HepG2 (cell line): Measurements from ENCODE around the gene SLC4A11. TPM values are rescaled to one million over a fixed set of nuclear protein-coding genes. Genes with fewer than 3 reads are reported as not detected.
A peak's percentile ranks its signal among the peaks of the same experiment; 100 is the strongest.

Experiments used
- CHCHD3 ChIP-seq: sonication (generic); formaldehyde crosslinking; IDR thresholded peaks from 2 replicates; pipeline ENCODE4 v1.8.0; 2022; ENCODE audit warnings: mild to moderate bottlenecking, missing genetic modification reagents, moderate library complexity
- FOXO1 ChIP-seq: sonication (generic); formaldehyde crosslinking; IDR thresholded peaks from 2 replicates; pipeline ENCODE4 v1.4.0; 2020; ENCODE audit warnings: missing genetic modification reagents
- HOXA3 ChIP-seq: sonication (generic); formaldehyde crosslinking; IDR thresholded peaks from 2 replicates; pipeline ENCODE4 v1.5.0; 2020; ENCODE audit warnings: missing genetic modification reagents
- NFKBIZ ChIP-seq: IDR thresholded peaks from 2 replicates; pipeline ENCODE4 v1.6.1; 2018; ENCODE audit warnings: missing genetic modification reagents, missing compliant biosample characterization
- PAF1 ChIP-seq: IDR thresholded peaks from 2 replicates; pipeline ENCODE4 v1.6.1; 2016; ENCODE audit warnings: missing genetic modification reagents, missing compliant biosample characterization
- PITX1 ChIP-seq: sonication (generic); formaldehyde crosslinking; IDR thresholded peaks from 2 replicates; pipeline ENCODE4 v1.5.1; 2020; ENCODE audit warnings: mild to moderate bottlenecking, missing genetic modification reagents
- PRPF4 ChIP-seq: fragments of 200-400 bp; formaldehyde crosslinking; IDR thresholded peaks from 2 replicates; pipeline ENCODE4 v1.6.1; 2016; ENCODE audit warnings: low read length, low read depth; ENCODE audit not compliant: poor library complexity, severe bottlenecking
- RAD51 ChIP-seq: fragments of 450-650 bp; IDR thresholded peaks from 2 replicates; pipeline ENCODE4 v1.6.1; 2016; ENCODE audit warnings: borderline replicate concordance
- SNAI1 ChIP-seq: sonication (generic); formaldehyde crosslinking; IDR thresholded peaks from 2 replicates; pipeline ENCODE4 v1.5.0; 2020; ENCODE audit warnings: mild to moderate bottlenecking, missing genetic modification reagents, borderline replicate concordance
- SP140L ChIP-seq: sonication (generic); formaldehyde crosslinking; IDR thresholded peaks from 2 replicates; pipeline ENCODE4 v1.4.0; 2020; ENCODE audit warnings: missing genetic modification reagents, borderline replicate concordance
- YY1 ChIP-seq: IDR thresholded peaks from 2 replicates; pipeline ENCODE4 v1.6.1; 2011; ENCODE audit warnings: low read length, low read depth, moderate library complexity, mild to moderate bottlenecking; ENCODE audit not compliant: insufficient read depth, insufficient replicate concordance
- ZBTB38 ChIP-seq: sonication (generic); formaldehyde crosslinking; IDR thresholded peaks from 2 replicates; pipeline ENCODE4 v1.5.1; 2020; ENCODE audit warnings: mild to moderate bottlenecking, missing genetic modification reagents
- ZNF160 ChIP-seq: sonication (generic); formaldehyde crosslinking; IDR thresholded peaks from 2 replicates; pipeline ENCODE4 v1.8.0; 2022; ENCODE audit warnings: mild to moderate bottlenecking, inconsistent platforms, missing genetic modification reagents
- ZNF746 ChIP-seq: sonication (generic); formaldehyde crosslinking; IDR thresholded peaks from 2 replicates; pipeline ENCODE4 v1.8.0; 2022; ENCODE audit warnings: mild to moderate bottlenecking, missing genetic modification reagents
- ZNF766 ChIP-seq: sonication (generic); formaldehyde crosslinking; IDR thresholded peaks from 2 replicates; pipeline ENCODE4 v1.5.0; 2020; ENCODE audit warnings: missing genetic modification reagents, borderline replicate concordance
- ZNF772 ChIP-seq: sonication (generic); formaldehyde crosslinking; IDR thresholded peaks from 2 replicates; pipeline ENCODE4 v1.5.0; 2020; ENCODE audit warnings: mild to moderate bottlenecking, missing genetic modification reagents
- ZSCAN30 ChIP-seq: sonication (generic); formaldehyde crosslinking; IDR thresholded peaks from 2 replicates; pipeline ENCODE4 v1.5.0; 2020; ENCODE audit warnings: mild to moderate bottlenecking, missing genetic modification reagents
- ZSCAN9 ChIP-seq: IDR thresholded peaks from 2 replicates; pipeline ENCODE4 v1.6.1; 2016; ENCODE audit warnings: borderline replicate concordance
- polyA plus RNA-seq, 8 experiments: library from polyadenylated mRNA; depleted of rRNA in 3 of 8; stranded (reverse) in 7 of 8; unstranded in 1 of 8; fragments of >200 nt; fragmentation: Illumina TruSeq in 4 of 8; extraction: Trizol in 4 of 8; gene quantifications; 2 replicates each; pipeline versions ENCODE4 v1.2.1 to v1.2.3, GENCODE V29; 2011 to 2016; ENCODE audit warnings: low read depth in 4 of 8, missing spikeins in 1 of 8, mixed read lengths in 1 of 8; ENCODE audit not compliant: insufficient read depth in 1 of 8
- total RNA-seq, 5 experiments: library from RNA; depleted of rRNA; stranded (reverse); fragments of >200 nt; fragmentation: Illumina TruSeq; extraction: Trizol; gene quantifications; 2 replicates each; pipeline ENCODE4 v1.2.3, GENCODE V29; 2016; ENCODE audit warnings: low read depth in 1 of 5
- TF ChIP-seq, protein P1 (sequence below): sonication (generic); formaldehyde crosslinking; IDR thresholded peaks from 2 replicates; pipeline ENCODE4 v1.9.0; 2022; ENCODE audit warnings: missing genetic modification reagents, mild to moderate bottlenecking, borderline replicate concordance
- TF ChIP-seq, protein P2 (sequence below): sonication (generic); formaldehyde crosslinking; IDR thresholded peaks from 2 replicates; pipeline ENCODE4 v1.8.0; 2022; ENCODE audit warnings: missing genetic modification reagents, low read depth, mild to moderate bottlenecking, borderline replicate concordance
- TF ChIP-seq, protein P3 (sequence below), 2 experiments: sonication (generic) in 1 of 2; formaldehyde crosslinking in 1 of 2; IDR thresholded peaks; 2 replicates each; pipeline versions ENCODE4 v1.4.0 to v1.6.1; 2018 to 2020; ENCODE audit warnings: missing genetic modification reagents in 2 of 2, borderline replicate concordance in 1 of 2, low read depth in 1 of 2, mild to moderate bottlenecking in 1 of 2, missing biosample characterization in 1 of 2
- TF ChIP-seq, protein P4 (sequence below): sonication (generic); formaldehyde crosslinking; IDR thresholded peaks from 2 replicates; pipeline ENCODE4 v1.8.1; 2023; ENCODE audit warnings: missing genetic modification reagents, mild to moderate bottlenecking, borderline replicate concordance
- TF ChIP-seq, protein P5 (sequence below): sonication (generic); formaldehyde crosslinking; IDR thresholded peaks from 2 replicates; pipeline ENCODE4 v1.4.0; 2020; ENCODE audit warnings: missing genetic modification reagents

The SLC4A11 gene
- total and polyA plus RNA-seq, 2 of the 13 experiments (the other 11 are each of a cell fraction or from before 2014, with no cell fraction given) = 3.9 to 27.0 TPM

DNA sequence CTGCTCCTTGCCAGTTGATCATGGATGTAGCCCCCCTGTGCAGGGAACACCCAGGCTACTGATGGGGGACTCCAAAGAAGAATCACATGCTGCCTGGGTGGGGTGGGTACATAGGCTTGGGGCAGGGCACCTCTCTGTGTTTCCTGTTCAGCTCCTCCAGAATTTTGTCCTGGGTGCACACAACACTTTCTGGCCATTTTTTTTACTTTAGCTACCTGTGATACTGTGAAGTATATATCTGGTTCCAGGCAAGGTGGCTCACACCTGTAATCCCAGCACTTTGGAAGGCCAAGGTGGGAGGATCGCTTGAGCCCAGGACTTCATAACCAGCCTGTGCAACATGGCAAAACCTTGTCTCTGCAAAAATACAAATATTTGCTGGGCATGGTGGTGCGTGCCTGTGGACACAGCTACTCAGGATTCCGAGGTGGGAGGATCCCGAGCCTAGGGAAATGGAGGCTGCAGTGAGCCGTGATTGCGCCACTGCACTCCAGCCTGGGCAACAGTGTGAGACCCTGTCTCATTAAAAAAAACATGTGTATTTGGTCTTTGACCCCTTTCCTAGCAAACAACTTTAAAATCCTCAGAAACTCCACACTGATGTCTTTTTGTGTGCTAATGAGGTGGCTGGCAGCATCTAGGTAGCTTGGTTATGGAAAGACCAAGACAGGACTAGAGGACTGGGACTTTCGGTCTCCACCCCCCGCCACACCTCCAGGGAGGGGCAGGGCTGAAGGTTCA is 14.1 kb downstream of the SLC4A11 start (continued):
- TF ChIP-seq, protein P1, sequence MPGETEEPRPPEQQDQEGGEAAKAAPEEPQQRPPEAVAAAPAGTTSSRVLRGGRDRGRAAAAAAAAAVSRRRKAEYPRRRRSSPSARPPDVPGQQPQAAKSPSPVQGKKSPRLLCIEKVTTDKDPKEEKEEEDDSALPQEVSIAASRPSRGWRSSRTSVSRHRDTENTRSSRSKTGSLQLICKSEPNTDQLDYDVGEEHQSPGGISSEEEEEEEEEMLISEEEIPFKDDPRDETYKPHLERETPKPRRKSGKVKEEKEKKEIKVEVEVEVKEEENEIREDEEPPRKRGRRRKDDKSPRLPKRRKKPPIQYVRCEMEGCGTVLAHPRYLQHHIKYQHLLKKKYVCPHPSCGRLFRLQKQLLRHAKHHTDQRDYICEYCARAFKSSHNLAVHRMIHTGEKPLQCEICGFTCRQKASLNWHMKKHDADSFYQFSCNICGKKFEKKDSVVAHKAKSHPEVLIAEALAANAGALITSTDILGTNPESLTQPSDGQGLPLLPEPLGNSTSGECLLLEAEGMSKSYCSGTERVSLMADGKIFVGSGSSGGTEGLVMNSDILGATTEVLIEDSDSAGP (CRISPR knock-in tag) = peak; percentile 65; the same call in 1 of the 2 replicates
- no peak for TF ChIP-seq CHCHD3 (CRISPR knock-in tag)
- peak; percentile 3; the same call in 1 of the 2 replicates for TF ChIP-seq PAF1 (CRISPR knock-in tag)
- TF ChIP-seq ZNF160 = peak; percentile 66; the same call in 1 of the 2 replicates
- TF ChIP-seq, protein P2, sequence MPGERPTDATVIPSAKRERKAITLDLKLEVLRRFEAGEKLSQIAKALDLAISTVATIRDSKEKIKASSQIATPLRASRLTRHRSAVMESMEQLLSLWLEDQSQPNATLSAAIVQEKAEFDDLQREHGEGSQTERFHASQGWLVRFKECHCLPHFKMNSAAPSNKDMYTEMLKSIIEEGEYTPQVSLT = 0 out of 2 replicates have a peak, but pooled peaks have one; percentile 40
- TF ChIP-seq PITX1 (CRISPR knock-in tag) = peak; percentile 67; the same call in 1 of the 2 replicates
- TF ChIP-seq ZBTB38 (CRISPR knock-in tag) = peak; percentile 94
- TF ChIP-seq YY1 = peak; percentile 76
- peak; percentile 89 for TF ChIP-seq ZNF746
- TF ChIP-seq ZNF772 (CRISPR knock-in tag) = peak; percentile 77; the same call in 1 of the 2 replicates
- TF ChIP-seq, protein P3, sequence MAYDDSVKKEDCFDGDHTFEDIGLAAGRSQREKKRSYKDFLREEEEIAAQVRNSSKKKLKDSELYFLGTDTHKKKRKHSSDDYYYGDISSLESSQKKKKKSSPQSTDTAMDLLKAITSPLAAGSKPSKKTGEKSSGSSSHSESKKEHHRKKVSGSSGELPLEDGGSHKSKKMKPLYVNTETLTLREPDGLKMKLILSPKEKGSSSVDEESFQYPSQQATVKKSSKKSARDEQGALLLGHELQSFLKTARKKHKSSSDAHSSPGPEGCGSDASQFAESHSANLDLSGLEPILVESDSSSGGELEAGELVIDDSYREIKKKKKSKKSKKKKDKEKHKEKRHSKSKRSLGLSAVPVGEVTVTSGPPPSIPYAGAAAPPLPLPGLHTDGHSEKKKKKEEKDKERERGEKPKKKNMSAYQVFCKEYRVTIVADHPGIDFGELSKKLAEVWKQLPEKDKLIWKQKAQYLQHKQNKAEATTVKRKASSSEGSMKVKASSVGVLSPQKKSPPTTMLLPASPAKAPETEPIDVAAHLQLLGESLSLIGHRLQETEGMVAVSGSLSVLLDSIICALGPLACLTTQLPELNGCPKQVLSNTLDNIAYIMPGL (CRISPR knock-in tag; IDR thresholded peaks at IDR 0.05; ENCODE audit: borderline replicate concordance in 1 of 2, low read depth in 1 of 2) = 0 out of 4 replicates have a peak, but pooled peaks of 1 of the 2 experiments have one; percentile 24
- TF ChIP-seq SP140L (CRISPR knock-in tag) = 0 out of 2 replicates have a peak, but pooled peaks have one; percentile 50
- peak; percentile 99 for TF ChIP-seq HOXA3 (CRISPR knock-in tag)
- TF ChIP-seq ZNF766 (CRISPR knock-in tag) = no peak; the same call in 1 of the 2 replicates
- TF ChIP-seq, protein P4, sequence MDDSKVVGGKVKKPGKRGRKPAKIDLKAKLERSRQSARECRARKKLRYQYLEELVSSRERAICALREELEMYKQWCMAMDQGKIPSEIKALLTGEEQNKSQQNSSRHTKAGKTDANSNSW (CRISPR knock-in tag) = 0 out of 2 replicates have a peak, but pooled peaks have one; percentile 19
- no peak for TF ChIP-seq RAD51
- TF ChIP-seq, protein P5, sequence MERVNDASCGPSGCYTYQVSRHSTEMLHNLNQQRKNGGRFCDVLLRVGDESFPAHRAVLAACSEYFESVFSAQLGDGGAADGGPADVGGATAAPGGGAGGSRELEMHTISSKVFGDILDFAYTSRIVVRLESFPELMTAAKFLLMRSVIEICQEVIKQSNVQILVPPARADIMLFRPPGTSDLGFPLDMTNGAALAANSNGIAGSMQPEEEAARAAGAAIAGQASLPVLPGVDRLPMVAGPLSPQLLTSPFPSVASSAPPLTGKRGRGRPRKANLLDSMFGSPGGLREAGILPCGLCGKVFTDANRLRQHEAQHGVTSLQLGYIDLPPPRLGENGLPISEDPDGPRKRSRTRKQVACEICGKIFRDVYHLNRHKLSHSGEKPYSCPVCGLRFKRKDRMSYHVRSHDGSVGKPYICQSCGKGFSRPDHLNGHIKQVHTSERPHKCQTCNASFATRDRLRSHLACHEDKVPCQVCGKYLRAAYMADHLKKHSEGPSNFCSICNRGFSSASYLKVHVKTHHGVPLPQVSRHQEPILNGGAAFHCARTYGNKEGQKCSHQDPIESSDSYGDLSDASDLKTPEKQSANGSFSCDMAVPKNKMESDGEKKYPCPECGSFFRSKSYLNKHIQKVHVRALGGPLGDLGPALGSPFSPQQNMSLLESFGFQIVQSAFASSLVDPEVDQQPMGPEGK (CRISPR knock-in tag) = peak; percentile 91
- TF ChIP-seq FOXO1 = peak; percentile 88
- no peak; the same call in 1 of the 2 replicates for TF ChIP-seq SNAI1 (CRISPR knock-in tag)
- no peak for TF ChIP-seq NFKBIZ (CRISPR knock-in tag)
- TF ChIP-seq ZSCAN30 = peak; percentile 74
- peak; percentile 89; the same call in 1 of the 2 replicates for TF ChIP-seq ZSCAN9 (CRISPR knock-in tag)
- no peak for TF ChIP-seq PRPF4
